ENCODE measurements around the gene CDO1.

The CDO1 gene

DNA sequence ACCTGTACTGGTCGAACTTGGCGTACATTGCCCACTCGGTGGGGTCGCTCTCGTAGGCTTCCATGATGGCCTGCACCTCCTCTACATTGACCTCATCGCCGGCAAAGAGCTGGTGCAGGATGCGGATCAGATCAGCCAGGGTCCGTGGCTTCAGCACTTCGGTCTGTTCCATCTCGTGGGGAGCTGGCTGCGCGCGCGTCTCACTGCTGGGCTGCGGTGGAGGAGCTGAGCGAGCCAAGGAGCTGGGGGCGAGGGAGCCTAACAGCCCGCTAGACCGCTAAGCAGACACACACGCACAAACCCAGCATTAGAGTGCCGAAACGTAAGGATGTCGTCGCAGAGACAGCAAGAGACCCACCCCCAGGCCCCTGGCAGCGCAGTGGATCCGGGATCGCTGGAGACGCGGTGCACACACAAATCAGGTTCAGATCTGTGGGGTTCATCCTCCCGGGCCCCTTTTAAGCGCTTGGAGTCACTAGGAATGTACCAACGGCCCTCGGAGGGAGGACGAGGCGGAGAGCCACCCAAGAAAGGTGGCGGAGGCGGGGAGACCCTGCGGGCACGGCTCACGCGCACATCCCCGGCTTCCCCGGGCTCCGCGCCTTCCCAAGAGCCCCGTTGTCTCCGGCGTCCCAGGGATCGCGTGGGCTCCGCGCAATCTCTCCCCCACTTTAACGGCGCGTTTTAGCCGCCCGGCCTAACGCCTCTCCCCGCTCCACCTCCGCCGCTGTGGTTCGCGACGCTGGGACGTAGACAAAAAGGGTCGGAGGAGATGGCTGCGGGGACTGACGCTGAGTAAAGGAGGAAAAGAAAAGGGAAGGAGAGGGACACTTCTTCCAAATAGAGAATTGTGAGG, at the start of gene CDO1:
TSS of gene CDO1 (minus strand) at position 434 of the 856 bp plus-strand sequence. CDS start at position 172, 262 bp downstream.
- DNase-seq, result peak; percentile 26

DNA sequence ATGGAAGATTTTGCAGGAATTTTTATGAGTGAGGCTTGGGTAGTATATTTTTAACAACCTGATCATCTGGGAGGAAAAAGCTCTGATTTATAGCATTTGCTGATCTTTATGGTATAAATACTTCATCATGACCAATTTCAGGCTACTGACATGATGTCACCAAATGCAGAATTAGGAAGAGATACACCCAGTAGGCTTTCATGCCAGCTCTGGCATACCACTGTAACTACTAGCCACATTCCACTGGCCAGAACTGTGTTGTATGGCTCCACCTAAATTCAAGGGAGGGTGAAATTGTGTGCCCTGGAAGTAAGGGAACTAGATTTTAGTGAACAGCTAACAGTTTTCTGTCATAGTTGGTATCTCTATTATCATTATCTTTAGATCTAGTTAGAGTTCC, 42.9 kb upstream of the CDO1 start:
- DNase-seq, result no peak

DNA sequence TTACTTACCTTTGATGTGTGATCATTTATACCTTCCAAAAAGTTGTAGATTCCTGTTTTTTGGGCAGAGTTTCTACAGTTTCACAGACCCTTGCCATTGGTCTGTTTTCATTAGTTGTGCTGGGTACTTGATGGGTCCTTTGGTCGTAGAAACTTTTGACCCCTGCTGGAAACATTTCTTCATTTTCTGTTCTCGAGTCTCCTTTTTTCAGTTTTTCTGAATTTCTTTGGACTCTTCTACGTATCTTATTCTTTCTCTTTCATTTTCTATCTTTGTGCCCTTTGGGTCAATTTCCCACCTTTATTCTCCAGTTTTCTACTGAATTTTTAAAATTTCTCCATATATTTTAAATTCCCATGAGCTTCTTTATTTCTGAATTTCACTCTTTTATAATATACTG, 41.9 kb upstream of the CDO1 start:
- no peak for DNase-seq

- no peak for DNase-seq
Observed at GRCh38 chr5:115857626-115858349, 41.3 kb upstream of the CDO1 start.

DNA sequence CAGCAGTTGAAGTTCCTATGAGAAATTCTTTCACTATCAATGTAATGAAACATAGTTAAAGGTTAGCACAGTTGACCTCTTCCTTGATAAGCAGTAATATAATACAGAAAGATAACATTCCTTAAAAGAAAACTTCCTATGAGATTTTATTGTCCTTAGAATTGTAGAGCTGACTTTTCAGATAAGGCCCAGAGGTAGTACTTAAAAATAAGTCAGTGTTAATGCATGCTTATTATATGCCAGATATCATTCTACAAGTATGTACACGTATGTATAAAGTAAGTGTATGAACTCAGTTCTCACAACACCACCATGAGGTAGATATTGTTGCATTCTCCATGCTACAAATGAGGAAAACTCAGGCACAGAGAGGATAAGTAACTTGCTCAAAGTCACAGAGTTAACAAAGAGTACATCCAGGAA, 40.6 kb upstream of the CDO1 start:
- DNase-seq, result no peak

DNA sequence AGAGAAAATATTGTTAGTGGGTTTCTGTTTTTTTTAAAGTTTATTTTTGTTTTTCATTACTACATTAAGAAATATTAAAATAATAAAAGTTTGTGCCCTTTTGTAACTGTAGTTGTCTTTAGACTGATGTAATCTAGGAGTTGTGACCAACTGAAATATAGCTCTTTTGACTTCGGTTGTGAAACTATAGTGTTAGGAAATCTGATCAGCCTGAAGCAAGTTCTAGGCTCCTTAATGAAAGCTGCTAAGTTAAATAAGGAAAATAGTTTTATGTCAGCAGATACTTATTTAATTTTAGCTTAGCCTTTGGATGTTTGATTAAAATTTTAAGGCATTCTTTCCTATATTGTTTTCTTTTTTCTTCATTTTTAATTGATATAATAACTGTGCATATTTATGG, 39.5 kb upstream of the CDO1 start:
- DNase-seq, result no peak

GRCh38 chr5:115854139-115854538, 37.7 kb upstream of the CDO1 start:
- DNase-seq, result no peak

DNA sequence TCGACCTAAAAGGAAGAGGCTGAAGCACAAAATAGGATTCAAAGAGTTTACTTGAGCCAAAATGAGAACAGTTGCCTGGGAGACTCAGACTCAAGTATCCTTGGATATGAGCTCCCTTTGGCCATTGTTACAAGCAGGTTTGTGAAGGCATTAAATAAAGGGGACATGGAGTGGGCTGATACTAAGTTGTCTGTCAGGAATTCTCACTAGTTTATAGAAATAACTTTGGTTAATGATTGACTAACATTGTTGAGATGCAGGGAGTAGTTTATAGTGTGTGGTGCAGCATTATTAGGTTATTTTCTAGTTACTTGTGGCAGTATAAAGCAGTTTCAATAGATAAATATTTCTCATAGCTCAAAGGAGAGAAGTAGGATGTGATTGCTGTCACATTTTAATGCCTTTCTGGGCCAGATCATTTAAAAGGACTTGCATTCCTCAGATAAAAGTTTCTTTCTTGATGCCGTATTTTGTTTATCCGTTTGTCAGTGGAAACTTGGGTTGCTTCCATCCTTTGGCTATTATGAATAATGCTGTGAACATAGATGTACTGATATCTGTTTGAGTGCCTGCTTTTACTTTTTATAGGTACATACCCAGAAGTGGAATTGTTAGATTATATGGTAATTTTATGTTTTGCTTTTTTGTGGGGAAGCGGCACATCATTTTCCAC, 34.4 kb upstream of the CDO1 start:
- DNase-seq, result no peak

- no peak for DNase-seq
Observed at GRCh38 chr5:115849258-115849798, 32.9 kb upstream of the CDO1 start.

DNA sequence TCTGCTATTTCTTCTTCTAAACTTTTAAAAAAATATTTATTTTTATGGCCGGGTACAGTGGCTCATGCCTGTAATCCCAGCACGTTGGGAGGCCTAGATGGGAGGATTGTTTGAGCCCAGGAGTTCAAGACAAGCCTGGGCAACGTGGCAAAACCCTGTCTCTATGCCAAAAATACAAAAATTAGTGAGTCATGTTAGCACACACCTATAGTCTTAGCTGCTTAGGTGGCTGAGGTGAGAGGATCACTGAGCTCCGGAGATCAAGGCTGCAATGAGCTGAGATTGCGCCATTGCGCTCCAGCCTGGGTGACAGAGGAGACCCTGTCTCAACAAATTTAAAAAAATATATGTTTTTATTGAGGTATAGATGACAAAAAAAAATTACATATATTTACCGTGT, 30.8 kb upstream of the CDO1 start:
- no peak for DNase-seq

GRCh38 chr5:115844321-115844817, 27.9 kb upstream of the CDO1 start:
- no peak for DNase-seq

DNA sequence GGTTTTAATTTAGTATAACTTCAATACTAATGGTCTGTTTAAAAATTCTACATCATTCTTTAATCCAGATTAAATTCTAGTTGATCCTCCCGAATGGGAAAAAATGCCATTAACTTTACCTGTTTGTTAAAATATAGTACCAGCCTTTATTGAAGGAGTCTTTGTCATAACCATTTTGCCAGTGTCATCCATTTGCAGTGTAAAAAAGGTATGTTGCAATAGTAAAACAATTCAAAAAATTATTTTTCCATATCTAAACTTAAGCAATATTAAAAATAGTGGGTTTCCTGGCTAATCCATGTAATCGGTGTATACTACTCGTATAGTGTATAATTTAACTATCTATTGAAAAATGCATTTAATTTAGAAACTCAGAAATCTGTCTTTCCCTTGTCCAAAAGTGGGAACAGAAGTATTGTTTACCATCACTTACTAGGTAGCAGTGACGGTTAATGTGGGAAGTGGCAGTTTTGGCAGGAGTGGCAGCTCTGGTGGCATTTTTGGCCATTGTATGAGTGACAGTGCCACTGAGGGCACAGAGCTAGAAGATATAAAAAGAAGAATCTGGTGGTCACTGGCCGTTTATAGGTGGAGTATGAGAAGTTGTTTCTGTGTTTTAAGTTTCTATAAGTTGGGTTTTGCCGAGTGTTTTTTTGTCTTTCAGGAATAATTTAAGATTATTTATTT, 27.1 kb upstream of the CDO1 start:
- DNase-seq, result no peak

DNA sequence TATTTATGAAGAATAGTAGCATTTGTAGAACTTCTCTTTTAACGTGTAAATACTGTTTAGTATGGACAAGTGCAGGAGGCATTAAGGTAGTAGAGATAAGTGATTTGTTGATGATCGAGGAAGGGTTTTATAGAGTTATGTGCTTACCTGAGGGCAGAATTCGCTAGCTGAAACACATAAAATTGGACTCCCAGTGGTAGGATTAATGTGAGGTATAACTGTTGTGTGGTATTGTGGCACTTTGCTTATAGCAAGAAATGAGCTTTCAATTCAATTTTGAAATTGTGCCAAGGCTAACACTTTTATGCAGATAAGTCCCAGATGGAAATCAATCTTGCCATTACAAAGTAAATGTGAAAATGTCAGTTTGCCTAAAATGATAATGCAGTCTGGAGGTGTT, 26.5 kb upstream of the CDO1 start:
- DNase-seq, result no peak

- DNase-seq, result peak; percentile 14
Observed at GRCh38 chr5:115842089-115842935, 25.9 kb upstream of the CDO1 start.

- peak; percentile 93 for DNase-seq
Observed at GRCh38 chr5:115841382-115842088, 25.1 kb upstream of the CDO1 start, which contains the start of the genes AP3S1 and ATG12. Gene AP3S1, plus strand, starts transcription at chr5:115841935. Its CDS starts 103 bp downstream, at chr5:115842038. Gene ATG12, minus strand, starts transcription at chr5:115841565. Its CDS starts 13 bp downstream, at chr5:115841552.

DNA sequence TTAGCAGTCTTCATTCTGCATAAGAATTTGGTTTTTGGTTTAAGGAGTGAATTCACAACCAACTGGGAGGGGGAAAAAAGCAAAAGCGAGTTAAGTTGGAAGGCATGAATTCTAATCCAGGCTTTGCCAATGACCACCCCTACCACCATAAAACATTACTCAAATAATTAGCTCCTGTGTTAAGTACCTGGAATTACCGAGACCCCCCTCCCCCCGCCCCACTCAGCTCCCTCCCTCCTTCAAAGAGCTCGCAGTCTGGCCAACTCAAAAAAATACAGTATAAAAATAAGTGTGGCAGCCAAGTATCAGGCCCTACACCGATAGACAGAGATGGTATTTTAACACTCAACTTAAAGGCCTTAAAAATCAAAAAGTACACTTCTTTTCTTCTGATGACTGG, 24.4 kb upstream of the CDO1 start:
- DNase-seq, result no peak

DNA sequence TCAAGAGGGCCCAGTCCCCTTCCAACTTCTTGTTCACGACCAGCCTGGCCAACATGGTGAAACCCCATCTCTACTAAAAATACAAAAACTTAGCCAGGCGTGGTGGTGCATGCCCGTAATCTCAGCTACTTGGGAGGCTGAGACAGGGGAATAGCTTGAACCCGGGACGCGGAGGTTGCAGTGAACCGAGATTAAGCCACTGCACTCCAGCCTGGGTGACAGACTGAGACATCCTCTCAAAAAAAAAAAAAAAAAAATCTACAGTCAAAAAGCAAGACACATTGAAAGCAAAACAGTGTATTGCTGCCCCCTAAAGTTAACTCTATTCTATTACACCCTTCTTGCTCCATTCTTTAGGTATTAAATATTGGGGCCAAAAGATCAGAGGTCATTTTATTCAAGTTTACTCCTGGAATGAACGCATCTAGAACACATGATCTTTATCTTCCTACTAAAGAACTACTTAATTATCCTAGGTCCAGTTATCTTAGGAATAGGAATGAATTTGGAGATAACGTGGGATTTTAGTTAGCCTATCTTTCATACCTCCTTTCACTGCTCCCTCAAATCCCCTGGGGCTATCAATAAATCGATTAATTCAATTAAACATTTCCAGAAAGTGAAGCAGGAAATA, 22.5 kb upstream of the CDO1 start:
- DNase-seq, result peak; percentile 74

GRCh38 chr5:115835481-115835880, 19.0 kb upstream of the CDO1 start:
- no peak for DNase-seq

DNA sequence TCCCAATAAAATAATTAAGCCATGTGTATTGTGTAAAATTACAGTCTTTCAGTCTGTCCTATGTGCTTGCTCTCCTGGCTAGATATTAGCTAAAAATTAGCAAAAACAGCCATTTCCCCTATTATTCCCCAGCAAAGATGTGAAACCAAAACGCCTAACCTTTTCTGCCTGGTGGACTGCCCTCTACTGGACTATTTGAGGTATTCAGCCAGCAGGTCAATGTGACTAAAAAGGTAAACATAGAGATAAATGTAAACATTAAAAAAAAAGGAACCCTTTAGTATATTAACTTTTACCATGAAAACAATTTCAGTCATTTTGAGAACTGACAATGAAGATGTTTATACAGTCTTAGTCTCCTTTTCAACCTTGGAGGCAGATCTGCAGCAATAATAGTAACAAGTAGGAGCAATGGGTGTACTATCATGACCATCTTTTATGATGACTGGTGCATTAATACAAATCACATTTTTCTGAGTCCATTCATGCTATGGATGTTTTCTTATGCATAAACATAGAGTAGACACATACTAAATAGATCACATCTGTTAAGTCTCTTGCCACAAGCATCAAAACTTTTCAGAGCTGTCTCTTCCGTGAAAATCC, 14.8 kb upstream of the CDO1 start:
- peak; percentile 49 for DNase-seq

GRCh38 chr5:115829913-115830312, 13.5 kb upstream of the CDO1 start:
- DNase-seq, result no peak
